SK-N-DZ (cell line): Measurements from ENCODE around the gene RTCA.
"Not testable (repeated sequence)": the region's sequence is repeated elsewhere in the genome, so short reads cannot be mapped to it uniquely, and the experiment has no call there.

Experiments used
- DNase-seq: peaks from one replicate; pipeline ENCODE4 v3.0.0-alpha.2; 2015; ENCODE audit warnings: low spot score

The RTCA gene

GRCh38 chr1:100258427-100258826, 7.6 kb upstream of the RTCA start:
- DNase-seq, result not testable (repeated sequence)

GRCh38 chr1:100261686-100262085, 4.3 kb upstream of the RTCA start:
- DNase-seq, result no peak

- DNase-seq, result not testable (repeated sequence)
Measured at GRCh38 chr1:100264081-100264480, 1.9 kb upstream of the RTCA start.

- DNase-seq, result peak; percentile 1
Measured at GRCh38 chr1:100265562-100265930, 470 bp upstream of the RTCA start.

GRCh38 chr1:100266741-100267140, 725 bp downstream of the RTCA start:
- DNase-seq, result no peak

GRCh38 chr1:100267284-100267683, 1.3 kb downstream of the RTCA start:
- DNase-seq, result no peak

GRCh38 chr1:100268202-100268601, 2.2 kb downstream of the RTCA start:
- DNase-seq, result no peak

GRCh38 chr1:100277866-100278265, 11.8 kb downstream of the RTCA start:
- DNase-seq, result no peak

- DNase-seq, result no peak
Measured at GRCh38 chr1:100279358-100279923, 13.4 kb downstream of the RTCA start.

GRCh38 chr1:100279954-100280682, 14.1 kb downstream of the RTCA start:
- no peak for DNase-seq

GRCh38 chr1:100284591-100284990, 18.6 kb downstream of the RTCA start:
- no peak for DNase-seq

GRCh38 chr1:100287162-100287561, 21.1 kb downstream of the RTCA start:
- no peak for DNase-seq

- DNase-seq, result no peak
Measured at GRCh38 chr1:100290291-100290690, 24.3 kb downstream of the RTCA start.

- DNase-seq, result no peak
Measured at GRCh38 chr1:100292711-100293110, 26.7 kb downstream of the RTCA start.

GRCh38 chr1:100296140-100296539, 30.1 kb downstream of the RTCA start:
- no peak for DNase-seq

- DNase-seq, result not testable (repeated sequence)
Measured at GRCh38 chr1:100296997-100297396, 31.0 kb downstream of the RTCA start.

- DNase-seq, result no peak
Measured at GRCh38 chr1:100298512-100298911, 32.5 kb downstream of the RTCA start.

- no peak for DNase-seq
Measured at GRCh38 chr1:100299521-100300222, 33.7 kb downstream of the RTCA start.

GRCh38 chr1:100300691-100301090, 34.7 kb downstream of the RTCA start:
- no peak for DNase-seq

GRCh38 chr1:100302739-100303138, 36.7 kb downstream of the RTCA start:
- no peak for DNase-seq

- DNase-seq, result no peak
Measured at GRCh38 chr1:100304227-100304626, 38.2 kb downstream of the RTCA start.

GRCh38 chr1:100304921-100305320, 38.9 kb downstream of the RTCA start:
- no peak for DNase-seq

- DNase-seq, result no peak
Measured at GRCh38 chr1:100305954-100306353, 39.9 kb downstream of the RTCA start.
